GM10266 (cell line): ENCODE data around the gene HOTAIR.

Source experiments
- DNase-seq: peaks from one replicate; pipeline ENCODE4 v3.0.0; 2012; ENCODE audit errors: extremely low spot score
- CTCF ChIP-seq: IDR thresholded peaks from 2 replicates; pipeline ENCODE4 v1.5.1; 2012; ENCODE audit warnings: mild to moderate bottlenecking, low read depth; ENCODE audit not compliant: control insufficient read depth, insufficient read depth; ENCODE audit errors: missing control alignments

The HOTAIR gene

GRCh38 chr12:53986686-53987483, 12.1 kb upstream of the HOTAIR start:
- DNase-seq: no peak
- TF ChIP-seq CTCF: no peak

GRCh38 chr12:53985994-53986685, 11.4 kb upstream of the HOTAIR start:
- TF ChIP-seq CTCF: no peak
- DNase-seq: no peak

- no peak for DNase-seq
Observed at GRCh38 chr12:53985692-53985993, 10.9 kb upstream of the HOTAIR start.

GRCh38 chr12:53984901-53985691, 10.3 kb upstream of the HOTAIR start, which contains the start of gene HOXC10:
HOXC10 (plus strand) TSS chr12:53985146; CDS start chr12:53985260, 114 bp downstream.
- peak; percentile 84 for TF ChIP-seq CTCF
- peak; percentile 92 for DNase-seq

More at GRCh38 chr12:53985692-53985993, 10.9 kb upstream of the HOTAIR start:
- no peak for TF ChIP-seq CTCF

GRCh38 chr12:53983950-53984572, 9.3 kb upstream of the HOTAIR start:
- TF ChIP-seq CTCF: no peak

GRCh38 chr12:53983568-53983949, 8.8 kb upstream of the HOTAIR start:
- no peak for TF ChIP-seq CTCF
- DNase-seq: no peak

More at GRCh38 chr12:53983950-53984572, 9.3 kb upstream of the HOTAIR start:
- no peak for DNase-seq
